GM19035 (cell line): Measurements from ENCODE around the gene SLC25A43.
"Not testable (repeated sequence)": the region's sequence is repeated elsewhere in the genome, so short reads cannot be mapped to it uniquely, and the experiment has no call there.

ENCODE experiments used
- ATAC-seq: cut with Tn5 transposase; IDR thresholded peaks from one replicate; pipeline ENCODE4 v1.9.1; 2021; ENCODE audit not compliant: unreplicated experiment

The SLC25A43 gene

GRCh38 chrX:119407681-119408080, 8.5 kb downstream of the SLC25A43 start:
- no peak for ATAC-seq

- ATAC-seq, result no peak
These were observed 11.1 kb downstream of the SLC25A43 start for GRCh38 chrX:119410027-119410819.

GRCh38 chrX:119410854-119411253, 11.7 kb downstream of the SLC25A43 start:
- ATAC-seq, result no peak

- ATAC-seq, result no peak
These were observed 12.8 kb downstream of the SLC25A43 start for GRCh38 chrX:119411959-119412358.

- ATAC-seq, result no peak
These were observed 18.2 kb downstream of the SLC25A43 start for GRCh38 chrX:119417376-119417775.

- ATAC-seq, result no peak
These were observed 18.7 kb downstream of the SLC25A43 start for GRCh38 chrX:119417842-119418241.

GRCh38 chrX:119419146-119419545, 20.0 kb downstream of the SLC25A43 start:
- no peak for ATAC-seq

GRCh38 chrX:119419898-119420297, 20.8 kb downstream of the SLC25A43 start:
- no peak for ATAC-seq

GRCh38 chrX:119421016-119421705, 22.0 kb downstream of the SLC25A43 start:
- no peak for ATAC-seq

GRCh38 chrX:119423631-119424030, 24.5 kb downstream of the SLC25A43 start:
- ATAC-seq, result no peak

GRCh38 chrX:119424999-119425398, 25.9 kb downstream of the SLC25A43 start:
- no peak for ATAC-seq

- ATAC-seq, result peak; percentile 68
These were observed 28.1 kb downstream of the SLC25A43 start for GRCh38 chrX:119427024-119427794.

GRCh38 chrX:119427795-119428185, 28.7 kb downstream of the SLC25A43 start:
- no peak for ATAC-seq

- no peak for ATAC-seq
These were observed 30.3 kb downstream of the SLC25A43 start for GRCh38 chrX:119429471-119429870.

- ATAC-seq, result not testable (repeated sequence)
These were observed 42.2 kb downstream of the SLC25A43 start for GRCh38 chrX:119441295-119441694.

GRCh38 chrX:119442286-119442685, 43.1 kb downstream of the SLC25A43 start:
- ATAC-seq, result no peak

- no peak for ATAC-seq
These were observed 54.1 kb downstream of the SLC25A43 start for GRCh38 chrX:119453202-119453601.

GRCh38 chrX:119455264-119455663, 56.1 kb downstream of the SLC25A43 start:
- no peak for ATAC-seq

GRCh38 chrX:119459181-119459580, 60.0 kb downstream of the SLC25A43 start:
- no peak for ATAC-seq

GRCh38 chrX:119465555-119465954, 66.4 kb downstream of the SLC25A43 start:
- ATAC-seq, result no peak

GRCh38 chrX:119466970-119467369, 67.8 kb downstream of the SLC25A43 start:
- no peak for ATAC-seq

- no peak for ATAC-seq
These were observed 68.3 kb downstream of the SLC25A43 start for GRCh38 chrX:119467433-119467832.
